Fibroblast of mammary gland (primary cell): Measurements from ENCODE around the gene SSR3.
"Not testable (repeated sequence)": the region's sequence is repeated elsewhere in the genome, so short reads cannot be mapped to it uniquely, and the experiment has no call there.

Source experiments
- DNase-seq: peaks from one replicate; pipeline ENCODE4 v3.0.0-alpha.2; 2010; ENCODE audit warnings: low read depth
- H3K4me3 ChIP-seq: 2 replicates; pipeline ENCODE4 v1.5.1; 2011; ENCODE audit warnings: low read depth, mild to moderate bottlenecking, low read length, moderate library complexity; ENCODE audit not compliant: control insufficient read depth
- TF ChIP-seq, protein P1 (sequence below): conservative IDR thresholded peaks from 2 replicates; pipeline ENCODE4 v1.5.1; 2011; ENCODE audit warnings: low read depth, low read length, inconsistent platforms; ENCODE audit not compliant: control insufficient read depth, insufficient read depth

SSR3 gene

GRCh38 chr3:156576651-156577348, 21.9 kb upstream of the SSR3 start:
- TF ChIP-seq, protein P1, sequence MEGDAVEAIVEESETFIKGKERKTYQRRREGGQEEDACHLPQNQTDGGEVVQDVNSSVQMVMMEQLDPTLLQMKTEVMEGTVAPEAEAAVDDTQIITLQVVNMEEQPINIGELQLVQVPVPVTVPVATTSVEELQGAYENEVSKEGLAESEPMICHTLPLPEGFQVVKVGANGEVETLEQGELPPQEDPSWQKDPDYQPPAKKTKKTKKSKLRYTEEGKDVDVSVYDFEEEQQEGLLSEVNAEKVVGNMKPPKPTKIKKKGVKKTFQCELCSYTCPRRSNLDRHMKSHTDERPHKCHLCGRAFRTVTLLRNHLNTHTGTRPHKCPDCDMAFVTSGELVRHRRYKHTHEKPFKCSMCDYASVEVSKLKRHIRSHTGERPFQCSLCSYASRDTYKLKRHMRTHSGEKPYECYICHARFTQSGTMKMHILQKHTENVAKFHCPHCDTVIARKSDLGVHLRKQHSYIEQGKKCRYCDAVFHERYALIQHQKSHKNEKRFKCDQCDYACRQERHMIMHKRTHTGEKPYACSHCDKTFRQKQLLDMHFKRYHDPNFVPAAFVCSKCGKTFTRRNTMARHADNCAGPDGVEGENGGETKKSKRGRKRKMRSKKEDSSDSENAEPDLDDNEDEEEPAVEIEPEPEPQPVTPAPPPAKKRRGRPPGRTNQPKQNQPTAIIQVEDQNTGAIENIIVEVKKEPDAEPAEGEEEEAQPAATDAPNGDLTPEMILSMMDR, result peak; percentile 8
- H3K4me3 ChIP-seq, result no peak overlapping the region
- DNase-seq, result peak; percentile 27

- DNase-seq, result no peak
- H3K4me3 ChIP-seq, result no peak overlapping the region
- TF ChIP-seq, protein P1, result no peak
These were observed 21.1 kb upstream of the SSR3 start for GRCh38 chr3:156576051-156576450.

GRCh38 chr3:156575641-156576040, 20.7 kb upstream of the SSR3 start:
- TF ChIP-seq, protein P1, result no peak
- DNase-seq, result no peak
- H3K4me3 ChIP-seq, result no peak overlapping the region

DNA sequence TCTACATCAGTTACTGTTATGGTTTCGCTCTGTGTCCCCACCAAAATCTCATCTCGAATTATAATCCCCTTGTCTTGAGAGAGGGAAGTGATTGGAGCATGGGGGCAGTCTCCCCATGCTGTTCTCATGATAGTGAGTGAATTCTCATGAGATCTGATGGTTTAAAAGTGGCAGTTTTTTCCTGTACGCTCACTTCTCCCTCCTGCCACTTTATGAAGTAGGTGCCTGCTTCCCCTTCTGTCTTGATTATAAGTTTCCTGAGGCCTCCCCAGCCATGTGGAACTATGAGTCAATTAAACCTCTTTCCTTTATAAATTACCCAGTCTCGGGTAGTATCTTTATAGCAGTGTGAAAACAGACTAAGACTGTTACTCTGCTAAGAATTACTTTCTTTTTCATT, 15.0 kb upstream of the SSR3 start:
- DNase-seq, result not testable (repeated sequence)

DNA sequence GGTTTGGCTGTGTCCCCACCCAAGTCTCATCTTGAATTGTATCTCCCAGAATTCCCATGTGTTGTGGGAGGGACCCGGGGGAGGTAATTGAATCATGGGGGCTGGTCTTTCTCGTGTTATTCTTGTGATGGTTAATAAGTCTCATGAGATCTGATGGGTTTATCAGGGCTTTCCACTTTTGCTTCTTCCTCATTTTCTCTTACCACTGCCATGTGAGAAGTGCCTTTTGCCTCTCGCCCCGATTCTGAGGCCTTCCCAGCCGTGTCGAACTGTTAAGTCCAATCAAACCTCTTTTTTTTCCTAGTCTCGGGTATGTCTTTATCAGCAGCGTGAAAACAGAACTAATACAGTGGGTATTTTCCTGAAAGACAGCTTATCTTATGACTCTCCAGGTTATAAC, 14.1 kb upstream of the SSR3 start:
- DNase-seq, H3K4me3 ChIP-seq: not testable (repeated sequence)

More for the DNA sequence above, 15.0 kb upstream of the SSR3 start:
- H3K4me3 ChIP-seq, result not testable (repeated sequence)

GRCh38 chr3:156563900-156564682, 9.2 kb upstream of the SSR3 start:
- DNase-seq, result no peak
- H3K4me3 ChIP-seq, result no peak overlapping the region
- TF ChIP-seq, protein P1, result no peak

DNA sequence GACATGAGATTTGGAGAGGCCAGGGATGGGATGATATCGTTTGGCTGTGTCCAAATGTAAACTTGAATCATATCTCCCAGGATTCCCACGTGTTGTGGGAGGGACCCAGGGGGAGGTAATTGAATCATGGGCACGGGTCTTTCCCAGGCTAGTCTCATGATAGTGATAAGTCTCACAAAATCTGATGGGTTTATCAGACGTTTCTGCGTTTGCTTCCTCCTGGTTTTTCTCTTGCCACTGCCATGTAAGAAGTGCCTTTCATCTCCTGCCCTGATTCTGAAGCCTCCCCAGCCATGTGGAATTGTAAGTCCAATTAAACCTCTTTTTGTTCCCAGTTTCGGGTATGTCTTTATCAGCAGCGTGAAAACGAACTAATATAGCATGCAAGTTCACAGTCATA, 7.6 kb upstream of the SSR3 start:
- not testable (repeated sequence) for H3K4me3 ChIP-seq, DNase-seq

GRCh38 chr3:156561533-156561932, 6.6 kb upstream of the SSR3 start:
- no peak overlapping the region for H3K4me3 ChIP-seq
- DNase-seq, result no peak
- TF ChIP-seq, protein P1, result no peak
